HUES48 (cell line): ENCODE data around the gene RBMS3.
"Not testable (repeated sequence)": the region's sequence is repeated elsewhere in the genome, so short reads cannot be mapped to it uniquely, and the experiment has no call there.

Experiments used
- H3K27ac ChIP-seq: one replicate; pipeline ENCODE4 v1.7.0; 2013; ENCODE audit warnings: low read depth, low read length, inconsistent platforms
- H3K27me3 ChIP-seq: 2 replicates; pipeline ENCODE4 v1.6.1; 2013; ENCODE audit warnings: mild to moderate bottlenecking, low read length; ENCODE audit not compliant: control insufficient read depth, insufficient read depth
- H3K36me3 ChIP-seq: 2 replicates; pipeline ENCODE4 v1.6.1; 2013; ENCODE audit warnings: low read length; ENCODE audit not compliant: control insufficient read depth, insufficient read depth
- H3K4me1 ChIP-seq: 2 replicates; pipeline ENCODE4 v1.6.1; 2013; ENCODE audit warnings: mild to moderate bottlenecking, low read length; ENCODE audit not compliant: control insufficient read depth, insufficient read depth
- H3K4me3 ChIP-seq: 2 replicates; pipeline ENCODE4 v1.5.1; 2013; ENCODE audit warnings: mild to moderate bottlenecking, low read depth, low read length
- H3K9ac ChIP-seq: 2 replicates; pipeline ENCODE4 v1.6.1; 2013; ENCODE audit warnings: mild to moderate bottlenecking, low read depth, low read length, moderate library complexity
- H3K9me3 ChIP-seq: 2 replicates; pipeline ENCODE4 v1.6.1; 2013; ENCODE audit warnings: low read length; ENCODE audit not compliant: control insufficient read depth, insufficient read depth

The RBMS3 gene

GRCh38 chr3:29644261-29644660 is 363.4 kb downstream of the RBMS3 start:
- Histone ChIP-seq H3K4me1 (peaks cover 21% of the 10 kb centered on the region), H3K27me3 (no peaks in the 10 kb centered on the region), H3K36me3 (no peaks in the 10 kb centered on the region), H3K27ac (no peak overlapping the region), H3K4me3 (no peak overlapping the region), H3K9ac (no peak overlapping the region), H3K9me3 (no peaks in the 10 kb centered on the region)

GRCh38 chr3:29644956-29645636 is 364.2 kb downstream of the RBMS3 start:
- Histone ChIP-seq H3K4me1 (peaks cover 13% of the 10 kb centered on the region), H3K9ac (no peak overlapping the region), H3K27me3 (no peaks in the 10 kb centered on the region), H3K9me3 (no peaks in the 10 kb centered on the region), H3K4me3 (no peak overlapping the region), H3K36me3 (no peaks in the 10 kb centered on the region), H3K27ac (no peak overlapping the region)

- Histone ChIP-seq H3K27ac (no peak overlapping the region), H3K27me3 (no peaks in the 10 kb centered on the region), H3K9me3 (no peaks in the 10 kb centered on the region), H3K4me1 (peaks cover 5% of the 10 kb centered on the region; the same call in 1 of the 2 replicates), H3K9ac (no peak overlapping the region), H3K4me3 (no peak overlapping the region), H3K36me3 (no peaks in the 10 kb centered on the region)
Observed at GRCh38 chr3:29646043-29646442, 365.2 kb downstream of the RBMS3 start.

GRCh38 chr3:29649815-29650547 is 369.1 kb downstream of the RBMS3 start:
- Histone ChIP-seq H3K4me1 (peaks cover 8% of the 10 kb centered on the region), H3K27ac (no peak overlapping the region), H3K4me3 (no peak overlapping the region), H3K36me3 (no peaks in the 10 kb centered on the region), H3K9ac (no peak overlapping the region), H3K27me3 (no peaks in the 10 kb centered on the region), H3K9me3 (no peaks in the 10 kb centered on the region)

- H3K27ac ChIP-seq = no peak overlapping the region
- no peak overlapping the region for H3K9ac ChIP-seq
- peaks cover 12% of the 10 kb centered on the region for H3K4me1 ChIP-seq
- H3K27me3 ChIP-seq = no peaks in the 10 kb centered on the region
- H3K4me3 ChIP-seq = no peak overlapping the region
- no peaks in the 10 kb centered on the region for H3K36me3 ChIP-seq
- no peaks in the 10 kb centered on the region for H3K9me3 ChIP-seq
Observed at GRCh38 chr3:29653680-29654079, 372.8 kb downstream of the RBMS3 start.

- Histone ChIP-seq H3K9ac (no peak overlapping the region), H3K4me3 (no peak overlapping the region), H3K27me3 (no peaks in the 10 kb centered on the region), H3K27ac (no peak overlapping the region), H3K9me3 (no peaks in the 10 kb centered on the region), H3K4me1 (peaks cover 12% of the 10 kb centered on the region), H3K36me3 (no peaks in the 10 kb centered on the region)
Observed at GRCh38 chr3:29655015-29655747, 374.3 kb downstream of the RBMS3 start.

- H3K27me3 ChIP-seq = no peaks in the 10 kb centered on the region
- H3K9me3 ChIP-seq = no peaks in the 10 kb centered on the region
- no peaks in the 10 kb centered on the region for H3K36me3 ChIP-seq
- no peak overlapping the region for H3K4me3 ChIP-seq
- H3K9ac ChIP-seq = no peak overlapping the region
- H3K27ac ChIP-seq = no peak overlapping the region
- H3K4me1 ChIP-seq = no peaks in the 10 kb centered on the region
Observed at GRCh38 chr3:29665688-29666087, 384.8 kb downstream of the RBMS3 start.

GRCh38 chr3:29668233-29668632 is 387.4 kb downstream of the RBMS3 start:
- Histone ChIP-seq H3K27me3 (no peaks in the 10 kb centered on the region), H3K27ac (no peak overlapping the region), H3K4me3 (no peak overlapping the region), H3K4me1 (no peaks in the 10 kb centered on the region), H3K9ac (no peak overlapping the region), H3K36me3 (no peaks in the 10 kb centered on the region), H3K9me3 (no peaks in the 10 kb centered on the region)

- no peaks in the 10 kb centered on the region for H3K4me1 ChIP-seq
Observed at GRCh38 chr3:29668728-29669127, 387.9 kb downstream of the RBMS3 start.

GRCh38 chr3:29670476-29670875 is 389.6 kb downstream of the RBMS3 start:
- not testable (repeated sequence) for H3K9ac ChIP-seq, H3K4me3 ChIP-seq, H3K36me3 ChIP-seq, H3K9me3 ChIP-seq, H3K27ac ChIP-seq, H3K4me1 ChIP-seq, H3K27me3 ChIP-seq

More at GRCh38 chr3:29668728-29669127, 387.9 kb downstream of the RBMS3 start:
- Histone ChIP-seq H3K9me3 (no peaks in the 10 kb centered on the region), H3K27me3 (no peaks in the 10 kb centered on the region), H3K4me3 (no peak overlapping the region), H3K9ac (no peak overlapping the region), H3K36me3 (no peaks in the 10 kb centered on the region), H3K27ac (no peak overlapping the region)

- Histone ChIP-seq H3K27ac (no peak overlapping the region), H3K9ac (no peak overlapping the region), H3K36me3 (no peaks in the 10 kb centered on the region), H3K4me3 (no peak overlapping the region), H3K27me3 (no peaks in the 10 kb centered on the region), H3K4me1 (no peaks in the 10 kb centered on the region), H3K9me3 (no peaks in the 10 kb centered on the region)
Observed at GRCh38 chr3:29677421-29677820, 396.6 kb downstream of the RBMS3 start.
